Mesothelial cell of epicardium (in vitro differentiated cells): ENCODE results near the gene WRNIP1. TPM values are rescaled to one million over a fixed set of nuclear protein-coding genes. Genes with fewer than 3 reads are reported as not detected.

Experiments used
- DNase-seq, 2 experiments: peaks; one replicate each; pipeline ENCODE4 v3.0.0; 2021; ENCODE audit warnings: low spot score in 2 of 2; ENCODE audit not compliant: unreplicated experiment in 2 of 2
- H3K27ac Mint-ChIP-seq: 2 replicates; pipeline ENCODE4 v1.8.0; 2021; ENCODE audit warnings: mixed read lengths
- H3K27me3 Mint-ChIP-seq: 2 replicates; pipeline ENCODE4 v1.8.0; 2021; ENCODE audit warnings: low read depth, mixed read lengths
- H3K36me3 Mint-ChIP-seq: 2 replicates; pipeline ENCODE4 v1.8.0; 2021; ENCODE audit warnings: mixed read lengths
- H3K4me1 Mint-ChIP-seq: 2 replicates; pipeline ENCODE4 v1.8.0; 2021; ENCODE audit warnings: mixed read lengths
- H3K4me3 Mint-ChIP-seq: 2 replicates; pipeline ENCODE4 v1.8.0; 2021; ENCODE audit warnings: mild to moderate bottlenecking, moderate library complexity, mixed read lengths
- H3K9me3 Mint-ChIP-seq: 2 replicates; pipeline ENCODE4 v1.8.0; 2021; ENCODE audit warnings: mixed read lengths
- CTCF ChIP-seq: fragments of 200-600 bp; sonication (generic); IDR thresholded peaks from one replicate; pipeline ENCODE4 v1.5.0; 2021; ENCODE audit warnings: antibody characterized with exemption; ENCODE audit not compliant: unreplicated experiment
- total RNA-seq: library from RNA; stranded (reverse); gene quantifications from 3 replicates; pipeline ENCODE4 v1.2.1, GENCODE V29; 2021

The WRNIP1 gene
- total RNA-seq, 1 donor from 2014 or later = 41.3 TPM

DNA sequence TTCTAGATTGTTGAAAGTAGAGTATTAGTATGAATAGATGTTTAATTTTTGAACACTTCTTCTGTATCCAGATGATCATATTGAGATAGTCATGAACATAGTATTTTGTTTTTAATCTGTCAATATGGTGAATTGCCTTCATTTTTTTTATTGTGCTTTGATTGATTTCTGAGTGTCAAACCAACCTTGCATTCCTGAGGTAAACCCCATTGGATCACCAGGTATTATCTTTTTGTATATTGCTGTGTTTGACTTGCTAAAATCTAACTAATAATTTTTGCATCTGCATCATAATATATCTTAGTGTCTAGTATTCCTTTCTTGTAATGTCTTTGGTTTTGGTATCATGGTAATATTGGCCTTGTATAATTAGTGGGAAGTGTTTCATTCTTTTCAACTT, 51.0 kb downstream of the WRNIP1 start:
- no peak for DNase-seq
- Mint-ChIP-seq H3K27me3 (no peaks in the 10 kb centered on the region), H3K4me1 (peaks cover 34% of the 10 kb centered on the region), H3K27ac (no peak overlapping the region), H3K9me3 (peaks cover 19% of the 10 kb centered on the region), H3K36me3 (peaks cover 21% of the 10 kb centered on the region), H3K4me3 (no peak overlapping the region)
- no peak for TF ChIP-seq CTCF

DNA sequence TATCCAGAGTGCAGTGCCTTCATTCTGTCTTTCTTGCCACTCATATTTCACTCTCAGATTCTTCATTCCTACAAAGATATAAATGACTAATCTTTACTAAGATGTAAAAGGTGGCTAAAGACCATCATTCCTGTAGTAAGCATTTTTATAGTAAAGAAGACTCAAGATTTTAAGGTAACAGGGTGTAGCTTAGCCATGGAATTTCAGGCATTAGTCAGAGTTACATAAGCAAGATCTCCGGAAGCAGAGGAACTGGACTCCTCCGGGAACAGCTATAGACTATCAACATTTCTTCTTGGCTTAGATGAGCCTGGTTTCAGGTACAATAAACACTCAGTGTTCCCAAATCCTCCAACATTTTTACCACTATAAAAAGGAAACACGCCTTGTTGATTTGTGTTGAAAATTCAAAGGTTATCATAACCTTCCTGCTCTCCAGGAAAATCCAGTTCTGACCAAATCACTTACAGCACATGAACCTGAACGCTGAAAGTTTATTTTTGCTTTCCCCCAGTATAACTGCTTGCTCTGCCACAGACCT, 52.8 kb downstream of the WRNIP1 start:
- no peak for DNase-seq

DNA sequence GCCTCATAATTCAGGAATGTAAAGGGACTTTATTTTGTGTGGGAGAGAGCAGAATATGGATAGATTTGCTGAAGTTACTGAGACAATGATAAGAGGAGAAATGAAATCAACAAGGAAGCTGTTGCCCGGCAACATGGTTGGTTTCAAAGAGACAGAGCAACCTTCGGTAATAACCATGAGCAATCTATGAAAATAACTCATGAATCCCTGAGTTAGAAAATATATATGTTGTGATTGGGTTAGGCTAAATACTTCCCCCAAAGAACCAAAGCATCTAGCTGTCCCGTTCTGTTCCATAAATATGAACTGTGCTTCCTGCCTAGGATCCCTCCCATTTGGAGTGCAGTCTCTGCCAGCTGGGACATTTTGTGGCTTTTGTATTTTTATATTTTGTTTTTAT, 53.4 kb downstream of the WRNIP1 start:
- Mint-ChIP-seq H3K4me3 (peak overlapping the region; percentile 6), H3K4me1 (peaks cover 34% of the 10 kb centered on the region), H3K27me3 (no peaks in the 10 kb centered on the region), H3K36me3 (peaks cover 19% of the 10 kb centered on the region), H3K27ac (peak overlapping the region; percentile 91), H3K9me3 (peaks cover 19% of the 10 kb centered on the region)
- no peak for TF ChIP-seq CTCF
- no peak for DNase-seq

More for the DNA sequence above, 52.8 kb downstream of the WRNIP1 start:
- peaks cover 19% of the 10 kb centered on the region for H3K9me3 Mint-ChIP-seq
- peaks cover 19% of the 10 kb centered on the region for H3K36me3 Mint-ChIP-seq
- TF ChIP-seq CTCF = no peak
- H3K27ac Mint-ChIP-seq = peak overlapping the region; percentile 91
- H3K27me3 Mint-ChIP-seq = no peaks in the 10 kb centered on the region
- H3K4me1 Mint-ChIP-seq = peaks cover 34% of the 10 kb centered on the region
- H3K4me3 Mint-ChIP-seq = peak overlapping the region; percentile 6

- Mint-ChIP-seq H3K36me3 (peaks cover 18% of the 10 kb centered on the region), H3K9me3 (peaks cover 19% of the 10 kb centered on the region), H3K27ac (peak overlapping the region; percentile 91), H3K27me3 (no peaks in the 10 kb centered on the region), H3K4me1 (peaks cover 34% of the 10 kb centered on the region), H3K4me3 (no peak overlapping the region)
- no peak for TF ChIP-seq CTCF
- DNase-seq = no peak
These were observed 53.9 kb downstream of the WRNIP1 start for GRCh38 chr6:2819115-2819514.

DNA sequence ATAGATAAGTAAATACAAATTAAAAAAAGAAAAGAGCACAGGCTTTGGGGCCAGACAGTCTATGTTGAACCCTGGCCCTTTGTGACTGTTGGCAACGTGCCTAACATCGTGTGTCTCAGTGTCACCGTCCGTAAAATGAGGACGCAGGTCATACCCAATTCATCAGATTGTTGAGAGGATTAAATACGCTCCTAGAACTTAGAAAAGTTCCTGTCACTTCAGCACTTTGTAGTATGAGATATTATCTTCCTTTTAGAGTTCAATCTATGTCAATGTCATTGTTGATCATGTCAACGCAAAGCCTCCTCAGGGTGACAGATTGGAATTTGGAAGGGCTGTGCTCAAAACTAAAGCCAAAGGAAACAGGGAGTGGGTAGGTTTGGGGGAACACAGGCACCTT, 54.8 kb downstream of the WRNIP1 start:
- no peak for TF ChIP-seq CTCF
- no peak for DNase-seq
- H3K36me3 Mint-ChIP-seq = peaks cover 20% of the 10 kb centered on the region
- H3K9me3 Mint-ChIP-seq = peaks cover 19% of the 10 kb centered on the region
- no peaks in the 10 kb centered on the region for H3K27me3 Mint-ChIP-seq
- H3K4me1 Mint-ChIP-seq = peaks cover 34% of the 10 kb centered on the region
- no peak overlapping the region for H3K4me3 Mint-ChIP-seq
- H3K27ac Mint-ChIP-seq = peak overlapping the region; percentile 92

GRCh38 chr6:2820415-2820814, 55.2 kb downstream of the WRNIP1 start:
- Mint-ChIP-seq H3K27me3 (no peaks in the 10 kb centered on the region), H3K36me3 (peaks cover 15% of the 10 kb centered on the region), H3K9me3 (peaks cover 14% of the 10 kb centered on the region), H3K4me1 (peaks cover 34% of the 10 kb centered on the region), H3K4me3 (no peak overlapping the region), H3K27ac (peak overlapping the region; percentile 92)
- no peak for TF ChIP-seq CTCF
- DNase-seq = no peak
